NCI-H2196 (cell line): Measurements from ENCODE around the gene TGFB1.

ENCODE experiments used
- DNase-seq: peaks from one replicate; lab custom pipeline; 2025; ENCODE audit not compliant: unreplicated experiment; lab: John Stamatoyannopoulos, UW

The TGFB1 gene

DNA sequence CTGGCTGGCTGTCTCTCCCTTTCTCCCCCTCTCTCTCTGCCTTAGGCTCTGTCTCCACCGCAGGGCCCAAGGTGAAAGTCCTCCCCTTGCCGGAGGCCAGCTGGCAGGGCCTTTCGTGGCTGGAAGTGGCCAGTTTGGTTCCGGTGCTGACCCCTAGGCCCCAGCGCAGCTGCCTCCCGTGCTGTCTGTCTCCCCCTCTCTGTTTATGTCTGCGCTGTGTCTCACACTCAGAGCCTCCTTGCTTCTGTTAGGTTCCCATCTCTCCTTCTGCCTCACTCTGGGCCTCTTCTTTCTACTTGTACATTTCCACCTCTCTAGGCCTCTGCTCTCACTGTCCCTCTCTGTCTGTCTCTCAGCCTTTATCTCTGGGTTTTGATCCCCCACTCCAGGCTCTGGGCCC is 30.7 kb downstream of the TGFB1 start:
- DNase-seq: no peak

DNA sequence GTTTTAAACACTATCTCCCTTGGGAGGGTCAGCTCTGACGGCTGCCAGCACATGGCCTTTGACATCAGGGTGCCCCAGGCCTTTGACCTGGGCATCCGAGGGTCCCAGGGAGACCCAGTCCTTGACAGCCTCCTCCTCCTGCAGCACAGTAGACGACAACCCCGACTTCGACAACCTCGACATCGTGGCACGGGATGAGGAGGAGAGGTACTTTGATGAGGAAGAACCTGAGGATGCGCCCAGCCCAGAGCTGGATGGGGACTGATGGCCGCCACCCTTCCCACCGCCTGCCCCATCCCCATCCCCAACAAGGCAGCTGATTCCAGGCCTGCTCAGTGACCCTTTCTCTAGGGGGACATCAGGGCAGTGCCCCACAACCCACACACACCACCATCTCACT is 31.3 kb downstream of the TGFB1 start:
- DNase-seq: no peak

DNA sequence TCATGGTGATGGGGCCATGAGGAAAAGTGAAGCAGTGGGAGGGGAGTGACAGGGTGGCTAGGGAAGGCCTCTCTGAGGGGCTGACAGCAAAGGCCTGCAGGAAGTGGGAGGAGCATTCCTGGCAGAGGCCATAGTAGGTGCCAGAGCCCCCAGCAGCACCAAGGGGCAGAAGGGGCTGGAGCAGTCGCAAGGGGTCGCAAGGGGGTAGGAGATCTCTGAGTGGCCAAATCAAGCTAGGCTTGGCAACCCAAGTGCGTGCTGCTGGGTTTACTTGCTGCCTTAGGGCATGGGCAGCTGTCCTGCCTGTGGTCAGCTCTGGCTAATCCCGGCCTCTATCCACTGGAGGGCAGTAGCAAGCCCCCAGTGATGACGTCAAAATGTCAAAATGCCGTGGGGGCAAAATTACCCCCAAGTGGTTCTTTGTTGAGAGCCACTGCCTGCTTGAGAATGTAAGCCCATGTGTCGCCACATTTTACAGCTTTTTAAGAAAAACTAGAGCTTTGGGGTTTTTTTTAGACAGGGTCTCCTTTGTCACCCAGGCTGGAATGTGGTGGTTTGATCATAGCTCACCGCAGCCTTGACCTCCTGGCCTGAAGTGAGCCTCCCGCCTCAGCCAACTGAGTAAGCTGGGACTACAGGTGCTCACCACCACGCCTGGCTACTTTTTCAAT is 32.0 kb downstream of the TGFB1 start:
- DNase-seq: peak; percentile 22

DNA sequence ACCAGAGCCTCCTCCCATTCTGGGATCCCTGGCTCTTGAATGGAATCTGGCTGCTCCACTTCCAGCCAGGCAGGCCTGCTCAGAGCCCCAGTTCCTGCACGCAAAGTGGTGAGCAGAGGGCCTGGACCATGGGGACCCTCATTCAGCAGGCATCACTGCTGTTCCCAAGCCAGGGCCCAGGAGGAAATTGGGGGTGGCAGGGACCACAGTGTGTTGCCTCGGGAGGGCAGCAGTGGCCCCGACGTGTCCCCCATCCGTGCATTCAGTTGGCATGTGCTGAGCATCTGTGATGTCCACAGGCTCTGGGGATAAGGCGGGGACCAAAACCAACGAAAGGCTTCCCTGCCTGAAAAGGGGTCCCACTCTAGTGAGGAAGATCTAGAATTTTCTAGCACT is 32.5 kb downstream of the TGFB1 start:
- no peak for DNase-seq

DNA sequence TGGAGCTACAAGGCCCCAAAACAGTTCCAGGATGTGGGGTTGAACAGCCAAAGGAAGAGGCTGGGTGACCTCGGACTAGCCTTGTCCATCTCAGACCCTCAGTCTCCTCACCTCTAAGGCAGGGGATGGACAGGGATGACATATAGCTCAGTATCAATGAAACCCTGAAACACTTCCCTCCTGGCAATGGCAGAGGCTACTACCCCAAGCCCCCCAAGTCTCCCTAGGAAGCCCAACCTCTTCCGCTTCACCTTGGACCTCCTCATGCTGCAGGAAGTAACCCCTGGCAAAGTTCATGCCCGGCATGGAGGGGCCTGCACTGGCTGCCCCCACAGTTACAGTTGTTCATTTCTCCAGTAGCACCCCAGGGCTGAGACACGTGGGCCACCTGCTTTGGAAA is 33.2 kb downstream of the TGFB1 start:
- no peak for DNase-seq

DNA sequence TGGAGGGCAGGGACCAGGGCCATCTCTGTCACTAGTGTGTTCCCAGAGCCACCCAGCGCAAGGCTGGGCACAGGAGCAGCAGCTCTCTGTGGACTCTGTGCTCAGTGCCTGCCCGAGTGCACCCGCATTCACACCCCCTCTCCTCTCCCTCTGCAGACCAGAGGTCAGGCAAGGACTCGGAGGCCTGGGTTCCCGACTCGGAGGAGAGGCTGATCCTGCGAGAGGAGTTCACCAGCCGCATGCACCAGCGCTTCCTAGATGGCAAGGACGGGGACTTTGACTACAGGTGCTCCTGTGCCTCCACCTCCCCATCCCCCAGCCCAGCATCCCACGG is 33.6 kb downstream of the TGFB1 start:
- no peak for DNase-seq

DNA sequence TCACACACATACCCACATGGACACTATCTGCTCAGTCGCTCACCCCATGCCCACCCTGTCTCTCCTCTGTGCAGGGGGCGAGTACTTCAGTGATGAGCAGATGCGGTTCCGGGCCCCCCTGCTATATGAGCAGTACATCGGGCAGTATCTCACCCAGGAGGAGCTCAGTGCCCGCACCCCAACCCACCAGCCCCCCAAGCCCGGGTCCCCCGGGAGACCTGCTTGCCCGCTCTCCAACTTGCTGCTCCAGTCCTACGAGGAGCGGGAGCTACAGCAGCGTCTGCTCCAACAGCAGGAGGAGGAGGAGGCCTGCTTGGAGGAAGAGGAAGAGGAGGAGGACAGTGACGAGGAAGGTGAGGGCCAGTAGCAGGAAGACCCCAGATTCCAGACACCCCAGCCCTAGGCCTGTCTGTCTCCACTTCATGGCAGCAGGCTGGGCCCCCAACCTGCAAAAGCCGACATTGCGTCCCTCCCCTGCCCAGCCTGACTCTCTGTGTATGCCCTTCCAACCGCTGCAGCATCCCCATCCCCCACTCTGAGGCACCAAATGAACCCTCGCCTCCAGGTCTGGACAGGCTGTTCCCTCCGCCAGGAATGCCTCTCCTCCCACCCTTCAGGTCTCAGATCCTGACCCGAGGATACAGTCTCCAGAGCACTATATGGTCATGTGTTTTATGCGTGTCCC is 34.1 kb downstream of the TGFB1 start:
- DNase-seq: no peak

DNA sequence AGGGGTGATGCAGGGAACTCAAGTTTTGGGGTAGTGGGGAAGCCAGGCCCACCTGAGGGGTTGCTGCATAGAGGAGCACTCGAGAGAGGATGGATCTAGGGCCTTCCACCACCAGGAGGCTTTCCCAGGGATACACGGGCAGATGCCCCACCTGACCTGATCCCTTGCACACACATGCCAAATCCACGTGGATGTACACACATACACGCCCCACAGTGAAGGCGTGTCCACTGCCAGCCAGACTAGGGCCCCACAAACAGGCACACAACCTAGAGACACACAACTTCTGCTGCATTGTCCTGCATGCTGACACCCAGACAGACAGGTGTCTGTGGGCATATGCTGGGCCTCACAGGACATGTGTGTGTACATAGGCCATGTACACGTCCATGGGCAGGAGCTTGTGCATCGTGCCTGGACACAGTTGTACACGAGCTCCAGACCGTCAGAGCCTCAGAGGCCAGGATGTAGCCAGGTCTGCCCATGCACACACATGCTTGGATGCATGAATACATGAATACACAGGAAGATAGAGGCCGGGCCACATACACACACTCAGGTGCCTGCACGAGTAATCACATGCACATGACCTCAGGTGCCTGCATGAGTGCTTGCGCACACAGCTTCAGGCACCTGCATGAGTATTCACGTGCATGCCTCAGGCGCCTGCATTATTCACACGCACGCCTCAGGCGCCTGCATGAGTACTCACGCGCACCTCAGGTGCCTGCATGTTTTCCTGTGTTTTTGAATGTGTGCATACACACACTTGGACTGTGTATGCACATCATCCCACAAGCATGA is 34.8 kb downstream of the TGFB1 start:
- no peak for DNase-seq

DNA sequence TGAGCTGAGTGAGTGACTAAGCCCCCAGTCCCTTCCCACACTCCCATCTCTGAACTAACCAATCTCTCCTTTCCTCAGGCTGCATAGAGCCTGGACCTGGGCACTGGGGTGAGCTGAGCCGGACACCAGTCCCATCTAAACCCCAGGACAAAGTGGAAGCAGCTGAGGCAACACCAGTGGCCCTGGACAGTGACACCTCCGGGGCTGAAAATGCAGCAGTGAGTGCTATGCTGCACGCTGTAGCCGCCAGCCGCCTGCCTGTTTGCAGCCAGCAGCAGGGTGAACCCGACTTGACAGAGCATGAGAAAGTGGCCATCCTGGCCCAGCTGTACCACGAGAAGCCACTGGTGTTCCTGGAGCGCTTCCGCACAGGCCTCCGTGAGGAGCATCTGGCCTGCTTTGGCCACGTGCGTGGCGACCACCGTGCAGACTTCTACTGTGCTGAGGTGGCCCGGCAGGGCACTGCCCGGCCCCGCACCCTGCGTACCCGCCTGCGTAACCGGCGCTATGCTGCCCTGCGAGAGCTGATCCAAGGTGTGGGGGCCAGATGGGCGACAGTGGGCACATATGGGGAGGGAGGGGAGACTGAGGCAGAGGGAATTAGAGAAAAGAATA is 37.3 kb downstream of the TGFB1 start:
- no peak for DNase-seq

DNA sequence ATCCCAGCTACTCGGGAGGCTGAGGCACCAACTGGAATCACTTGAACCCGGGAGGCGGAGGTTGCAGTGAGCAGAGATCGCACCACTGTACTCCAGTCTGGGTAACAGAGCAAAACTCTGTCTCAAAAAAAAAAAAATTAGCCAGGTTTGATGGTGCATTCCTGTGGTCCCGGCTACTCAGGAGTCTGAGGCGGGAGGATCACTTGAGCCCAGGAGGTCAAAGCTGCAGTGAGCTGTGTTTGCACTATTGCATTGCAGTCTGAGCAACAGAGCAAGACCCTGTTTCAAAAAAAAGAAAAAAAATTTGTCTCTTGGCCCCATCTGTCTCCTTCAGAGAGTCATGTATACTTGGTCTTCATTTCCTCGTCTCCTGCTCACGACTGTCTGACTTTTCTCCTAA is 42.1 kb downstream of the TGFB1 start:
- no peak for DNase-seq

DNA sequence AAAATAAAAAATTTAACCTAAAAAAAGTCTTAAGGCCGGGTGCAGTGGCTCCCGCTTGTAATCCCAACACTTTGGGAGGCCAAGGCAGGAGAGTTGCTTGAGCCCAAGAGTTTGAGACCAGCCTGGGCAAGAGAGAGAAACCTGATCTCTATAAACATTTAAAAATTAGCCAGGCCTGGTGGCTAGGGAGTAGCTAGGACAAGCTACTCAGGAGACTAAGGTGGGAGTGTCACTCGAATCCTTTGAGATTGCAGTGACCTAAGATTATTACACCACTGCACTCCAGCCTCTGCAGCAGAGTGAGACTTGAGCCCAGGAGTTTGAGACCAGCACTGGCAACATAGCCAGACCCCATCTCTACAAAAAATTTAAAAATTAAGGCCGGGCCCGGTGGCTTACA is 42.6 kb downstream of the TGFB1 start:
- DNase-seq: no peak

DNA sequence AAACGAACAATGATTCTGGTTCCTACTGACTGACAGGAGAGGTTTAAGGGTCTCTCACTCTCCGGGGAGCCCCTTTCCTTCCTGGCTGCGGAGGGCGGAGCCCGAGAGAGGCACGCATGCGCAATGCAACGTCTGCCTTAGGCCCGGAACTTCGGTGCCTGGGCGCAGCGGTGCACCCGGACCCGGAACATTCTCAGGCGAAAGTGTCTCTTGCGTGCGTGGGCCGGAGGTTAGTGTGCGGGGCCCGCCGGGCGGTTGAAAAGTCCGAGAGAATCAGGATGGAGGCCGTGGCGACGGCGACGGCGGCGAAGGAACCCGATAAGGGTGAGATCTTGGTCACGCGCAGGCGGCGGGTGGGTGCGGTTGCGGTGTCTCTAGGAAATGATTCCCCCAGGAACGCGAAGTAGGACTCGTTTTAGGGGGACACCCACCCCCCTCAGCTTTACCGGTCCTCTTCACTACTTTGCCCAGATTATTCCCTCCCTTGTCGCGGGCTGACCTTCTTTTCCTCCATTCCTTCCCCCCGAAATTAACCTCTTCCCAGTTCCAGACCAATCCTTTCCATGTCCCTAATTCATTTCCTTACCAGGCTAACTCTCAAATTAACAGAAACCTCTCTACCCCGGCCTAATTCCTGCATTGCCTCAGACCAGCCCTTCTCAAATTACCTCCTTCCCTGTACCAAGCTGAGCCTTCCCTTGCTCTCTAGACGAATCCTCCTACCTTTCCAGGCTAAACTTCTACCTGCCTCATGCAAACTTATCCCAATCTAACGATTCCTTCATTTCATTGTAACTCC is 43.5 kb downstream of the TGFB1 start, which contains the start of gene CCDC97:
Gene CCDC97, plus strand, starts transcription at position 140 of the 799 bp plus-strand sequence. Its CDS starts 139 bp downstream, at position 279.
- DNase-seq: peak; percentile 84

DNA sequence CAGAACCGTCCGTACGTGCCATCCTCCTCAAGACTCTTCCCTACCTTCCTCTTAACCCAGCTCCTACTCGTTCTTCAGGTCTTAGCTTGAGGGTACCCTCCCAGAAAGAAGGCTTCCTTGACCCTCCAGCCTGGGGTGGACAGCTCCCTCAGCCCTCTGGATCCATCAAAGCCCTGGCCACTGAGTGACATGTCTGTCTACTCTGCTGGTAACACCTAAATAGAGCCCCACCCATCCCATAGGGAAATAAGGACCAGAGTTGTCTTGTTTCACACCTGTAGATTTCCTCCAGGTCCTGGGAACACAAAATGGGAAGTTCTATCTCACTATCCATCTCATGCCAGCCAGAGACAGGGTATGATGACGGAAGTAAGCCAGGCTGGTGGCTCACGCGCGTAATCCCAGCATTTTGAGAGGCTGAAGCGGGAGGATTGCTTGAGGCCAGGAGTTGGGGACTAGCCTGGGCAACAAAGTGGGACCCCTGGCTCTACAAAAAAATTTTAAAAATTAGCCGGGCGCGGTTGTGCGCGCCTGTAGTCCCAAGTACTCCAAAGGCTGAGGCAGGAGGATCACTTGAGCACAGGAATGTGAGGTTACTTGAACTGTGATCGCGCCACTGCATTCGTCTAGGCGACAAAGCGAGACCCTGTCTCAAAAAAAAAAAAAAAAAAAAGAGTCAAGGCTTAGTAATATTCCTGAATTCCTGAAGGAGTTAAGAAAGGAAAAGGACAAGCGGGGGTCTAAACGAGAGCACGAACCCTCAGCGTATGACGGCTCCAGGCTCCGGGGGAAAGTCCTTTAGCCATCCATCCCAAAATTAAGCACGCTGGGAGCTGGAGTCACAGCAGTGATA is 44.3 kb downstream of the TGFB1 start:
- no peak for DNase-seq

DNA sequence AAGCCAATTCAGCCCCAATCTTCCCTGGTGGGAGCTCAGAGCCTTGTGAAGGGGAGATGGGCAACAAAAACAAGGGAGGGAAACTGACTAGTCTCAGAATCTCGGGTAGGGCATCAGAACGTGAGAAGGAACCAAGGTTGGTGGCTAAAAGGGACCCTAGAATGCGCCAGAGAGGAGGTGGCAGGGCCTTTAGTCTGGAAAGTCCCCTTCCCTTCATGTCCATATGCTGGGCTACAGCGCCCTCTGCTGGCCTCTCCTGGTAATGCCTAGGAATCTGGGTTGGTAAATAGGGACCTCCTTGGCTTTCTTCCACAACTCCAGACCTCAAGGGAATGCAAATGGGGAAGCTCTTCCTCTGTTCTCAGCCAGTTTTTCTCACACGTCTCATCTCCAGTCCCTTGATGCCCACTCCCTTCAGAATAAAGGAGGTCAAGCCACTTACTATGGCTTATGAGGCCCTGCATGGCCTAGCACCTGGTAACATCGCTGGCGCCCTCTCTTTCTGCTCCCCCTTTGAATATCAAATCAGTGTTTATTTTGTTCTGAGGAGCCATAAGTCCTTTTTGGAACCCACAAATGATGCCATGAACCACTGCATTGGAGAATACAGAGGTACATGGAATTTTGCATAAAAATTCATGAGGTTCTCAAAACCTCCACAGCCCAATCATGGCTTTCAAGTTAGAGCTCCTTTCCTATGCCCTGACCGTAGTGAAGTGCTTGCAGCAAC is 45.1 kb downstream of the TGFB1 start:
- DNase-seq: peak; percentile 93

DNA sequence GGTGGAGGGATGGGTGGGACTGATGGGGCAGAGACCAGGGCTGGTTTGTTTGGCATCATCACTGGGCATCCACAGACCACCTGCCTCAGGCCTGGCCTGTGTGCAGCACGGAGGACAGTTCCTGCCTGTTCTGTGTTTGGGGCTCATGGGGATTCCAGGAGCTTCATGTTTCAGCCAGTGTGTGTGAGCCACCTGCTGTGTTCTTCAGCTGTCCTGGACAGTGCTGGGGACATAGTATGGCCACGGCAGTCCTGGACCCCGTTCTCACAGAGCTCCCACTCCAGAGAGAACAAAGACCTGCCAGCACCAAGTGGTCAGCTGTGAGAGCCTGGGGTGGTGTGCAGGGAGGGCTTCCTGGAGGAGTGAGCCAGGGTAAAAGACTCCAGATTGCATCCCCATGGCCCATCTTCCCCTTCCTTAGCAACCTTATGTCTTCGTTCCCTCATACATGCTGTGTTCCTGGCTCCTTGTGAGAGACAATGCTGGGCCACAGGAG is 45.7 kb downstream of the TGFB1 start:
- peak; percentile 44 for DNase-seq

DNA sequence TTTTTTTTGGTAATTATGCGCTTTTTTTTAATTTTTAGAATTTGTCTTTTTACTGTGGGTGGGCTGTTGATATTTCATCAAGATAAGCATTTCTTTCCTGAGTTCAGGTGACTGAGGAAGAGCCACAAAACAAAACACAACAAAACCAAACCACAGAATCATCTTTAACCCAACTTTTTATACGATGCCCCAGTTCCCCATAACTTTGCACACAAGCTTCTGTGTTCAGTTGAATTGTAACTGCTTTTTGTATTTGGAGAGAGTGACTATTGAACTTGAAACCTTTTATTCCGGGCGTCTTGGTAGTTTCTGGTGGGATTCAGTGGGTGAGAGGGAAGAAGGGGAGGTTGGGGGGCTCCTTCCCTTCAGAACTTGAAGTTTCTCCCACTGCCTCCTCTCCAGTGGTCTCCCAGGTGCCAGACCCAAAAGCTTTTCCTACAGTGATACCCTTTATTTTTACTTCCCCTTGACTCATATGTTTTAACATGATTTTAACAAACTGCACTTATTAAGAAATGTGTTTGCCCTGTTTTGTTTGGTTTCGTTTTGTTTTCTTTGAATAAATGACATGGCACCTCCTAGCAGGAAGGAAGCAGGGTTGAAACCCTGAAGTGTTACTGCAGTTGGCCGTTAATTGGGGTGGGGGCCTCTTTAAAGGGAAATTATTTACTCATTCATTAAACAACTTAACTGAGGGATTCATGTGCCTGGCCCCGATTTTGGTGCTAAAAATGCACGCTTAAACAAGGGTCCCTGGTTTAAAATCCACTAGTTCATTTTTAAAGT is 46.4 kb downstream of the TGFB1 start:
- no peak for DNase-seq

DNA sequence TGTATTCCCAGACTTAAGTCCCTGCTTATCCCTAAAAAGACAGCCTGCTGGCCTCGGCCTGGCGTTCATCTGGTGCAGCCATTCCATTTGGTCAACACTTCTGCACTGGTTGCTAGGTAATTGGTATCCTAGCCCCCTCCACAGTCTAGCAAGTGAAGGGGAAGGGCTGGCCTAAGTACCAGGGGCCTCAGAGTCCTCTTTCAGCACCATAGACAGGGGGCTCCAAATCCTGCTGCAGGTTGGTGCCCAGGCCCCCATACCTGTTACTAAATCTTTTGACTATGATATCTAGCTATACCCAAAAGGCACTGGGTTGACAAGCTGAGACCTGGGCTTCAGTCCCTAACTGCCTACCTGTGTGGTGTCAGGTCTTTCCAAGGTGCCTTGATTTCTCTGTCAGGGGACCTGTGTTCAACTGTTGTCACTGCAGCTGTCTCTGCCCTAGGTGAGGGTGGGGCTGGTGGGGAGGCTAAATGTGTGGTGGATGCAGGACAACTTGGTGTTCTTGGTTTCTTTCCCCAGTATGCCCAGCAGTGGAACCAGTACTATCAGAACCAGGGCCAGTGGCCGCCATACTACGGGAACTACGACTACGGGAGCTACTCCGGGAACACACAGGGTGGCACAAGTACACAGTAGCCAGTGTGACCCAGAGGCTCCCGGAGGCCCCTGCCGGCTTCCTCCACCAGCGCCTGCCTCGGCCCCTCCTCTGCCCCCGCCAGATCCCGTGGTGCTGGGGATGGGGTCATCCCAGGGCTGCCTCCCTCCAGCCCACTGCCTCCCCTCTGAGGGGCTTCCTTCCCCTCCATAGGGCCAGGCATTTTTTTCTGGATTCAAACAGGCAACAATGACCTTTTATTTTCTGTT is 47.6 kb downstream of the TGFB1 start:
- DNase-seq: no peak
